ENCODE results near the gene DEAF1.

The DEAF1 gene

DNA sequence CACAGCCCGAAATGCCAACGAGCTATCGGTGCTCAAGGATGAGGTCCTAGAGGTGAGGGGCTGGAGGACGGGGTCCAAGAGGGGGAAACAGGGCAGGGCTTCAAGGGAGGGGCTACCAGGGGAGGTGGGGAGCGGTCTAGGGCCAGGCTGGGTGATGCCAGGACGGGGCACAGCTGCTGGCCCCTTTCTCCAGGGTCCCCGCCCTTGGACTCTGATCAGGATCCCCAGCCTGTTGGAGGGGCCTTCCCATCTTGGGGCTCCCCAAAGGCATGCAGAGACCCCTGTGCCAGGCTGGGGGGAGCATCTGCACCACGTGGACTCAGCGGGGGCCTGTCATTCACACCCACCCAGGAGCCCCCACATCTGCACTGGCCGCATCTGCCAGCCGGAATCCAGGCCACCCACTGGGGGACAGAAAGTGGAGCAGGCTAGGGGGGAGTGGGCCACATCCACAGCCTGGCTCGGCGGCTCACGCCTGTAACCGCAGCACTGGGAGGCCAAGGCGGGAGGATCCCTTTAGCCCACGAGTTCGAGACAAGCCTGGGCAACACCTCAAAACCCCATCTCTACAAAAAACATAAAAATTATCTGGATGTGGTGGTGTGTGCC is 29.9 kb upstream of the DEAF1 start:
- H3K27ac Mint-ChIP-seq = peak overlapping the region; percentile 61
- H3K9me3 Mint-ChIP-seq = no peaks in the 10 kb centered on the region
- DNase-seq (ENCODE audit: low spot score in 2 of 2) (no peak), ATAC-seq (no peak)
- peak overlapping the region; percentile 73 for H3K4me3 Mint-ChIP-seq
- H3K4me1 Mint-ChIP-seq = peaks cover 27% of the 10 kb centered on the region
- H3K36me3 Mint-ChIP-seq = peaks cover 5% of the 10 kb centered on the region

DNA sequence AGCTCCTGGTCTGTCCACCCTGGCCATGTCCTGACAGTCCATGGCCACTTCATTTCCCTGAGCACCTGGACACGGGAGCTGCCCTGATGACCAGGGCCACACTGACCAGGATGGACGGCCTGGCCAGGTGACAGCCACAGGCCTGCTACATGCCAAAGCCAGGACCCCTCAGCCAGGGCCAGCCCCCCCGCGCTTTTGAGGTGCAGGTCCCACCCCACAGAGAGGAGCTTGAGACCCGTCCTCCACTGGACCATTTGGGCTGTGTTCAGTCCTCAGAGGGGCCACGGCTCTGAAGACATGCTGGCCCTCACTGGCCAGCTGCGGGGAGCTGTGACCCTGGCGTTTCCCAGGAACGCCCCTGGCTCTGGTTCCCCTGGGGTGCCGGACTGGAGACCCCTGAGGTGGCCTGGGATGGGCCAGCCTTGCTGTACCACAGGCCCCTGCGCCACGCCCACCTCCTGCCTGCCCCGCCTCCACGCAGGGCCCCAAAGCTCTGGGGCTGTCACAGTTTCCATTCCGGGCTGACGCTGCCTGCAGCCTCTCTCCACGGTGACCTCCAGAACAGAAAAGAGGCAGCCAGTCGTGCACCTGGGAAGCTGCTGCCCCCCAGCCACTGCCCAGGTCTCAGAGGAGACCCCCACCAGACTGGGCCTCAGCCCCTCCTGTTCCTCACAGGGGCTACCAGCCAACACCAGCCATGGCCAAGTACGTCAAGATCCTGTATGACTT is 29.2 kb upstream of the DEAF1 start:
- Mint-ChIP-seq H3K4me3 (peak overlapping the region; percentile 73), H3K36me3 (peaks cover 5% of the 10 kb centered on the region)

DNA sequence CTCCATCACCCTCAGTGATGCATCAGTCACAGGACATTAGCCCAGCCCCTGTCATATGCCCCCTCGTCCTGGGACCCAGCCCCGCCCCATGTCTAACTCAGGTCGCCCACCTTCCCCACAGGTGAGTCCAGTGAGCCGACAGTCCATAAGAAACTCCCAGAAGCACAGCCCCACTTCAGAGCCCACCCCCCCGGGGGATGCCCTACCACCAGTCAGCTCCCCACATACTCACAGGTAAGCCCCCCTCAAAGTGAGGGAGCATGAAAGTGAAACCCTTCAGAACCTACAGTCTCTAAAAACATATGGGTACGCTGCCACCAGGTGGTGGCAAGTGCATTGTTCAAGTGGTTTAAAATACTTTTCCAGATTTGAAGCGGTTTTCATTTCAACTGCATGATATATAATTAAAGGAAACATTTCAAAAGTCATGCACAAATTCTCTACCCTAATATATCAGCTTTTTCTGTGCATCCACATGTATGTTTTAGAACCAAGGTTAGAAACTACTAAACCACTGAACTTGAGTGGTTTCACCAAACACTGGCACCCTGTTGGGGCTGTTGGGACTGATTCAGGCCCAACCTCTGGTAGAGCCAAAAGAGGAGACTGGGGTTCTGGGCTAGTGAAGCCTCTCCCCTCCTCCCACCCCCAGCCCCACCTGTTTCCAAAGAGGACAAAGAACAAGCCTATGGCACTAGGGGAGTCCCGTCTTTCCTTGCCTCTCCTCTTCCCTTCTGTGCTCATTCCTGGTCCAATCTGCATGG is 28.3 kb upstream of the DEAF1 start:
- ATAC-seq (peak; percentile 22), DNase-seq (ENCODE audit: low spot score in 2 of 2) (peak in 1 of 2 donors; percentile 62)
- Mint-ChIP-seq H3K4me1 (peaks cover 27% of the 10 kb centered on the region), H3K9me3 (no peaks in the 10 kb centered on the region), H3K4me3 (peak overlapping the region; percentile 68), H3K27ac (peak overlapping the region; percentile 53), H3K36me3 (peaks cover 5% of the 10 kb centered on the region)

More for the DNA sequence above, 29.2 kb upstream of the DEAF1 start:
- Mint-ChIP-seq H3K9me3 (no peaks in the 10 kb centered on the region), H3K4me1 (peaks cover 27% of the 10 kb centered on the region), H3K27ac (no peak overlapping the region)
- ATAC-seq (no peak), DNase-seq (ENCODE audit: low spot score in 2 of 2) (no peak)

DNA sequence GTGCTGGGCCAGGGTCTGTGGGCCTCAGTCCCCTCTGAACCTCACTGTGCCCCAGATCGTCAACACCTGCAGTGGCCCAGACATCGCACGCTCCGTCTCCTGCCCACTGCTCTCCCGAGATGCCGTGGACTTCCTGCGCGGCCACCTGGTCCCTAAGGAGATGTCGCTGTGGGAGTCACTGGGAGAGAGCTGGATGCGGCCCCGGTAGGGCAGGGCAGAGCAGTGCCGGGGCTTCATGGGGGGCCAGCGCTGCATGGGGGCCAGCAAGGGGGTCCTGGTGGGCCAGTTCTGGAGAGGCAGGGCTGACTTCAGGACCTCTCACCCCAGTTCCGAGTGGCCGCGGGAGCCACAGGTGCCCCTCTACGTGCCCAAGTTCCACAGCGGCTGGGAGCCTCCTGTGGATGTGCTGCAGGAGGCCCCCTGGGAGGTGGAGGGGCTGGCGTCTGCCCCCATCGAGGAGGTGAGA is 27.4 kb upstream of the DEAF1 start:
- no peaks in the 10 kb centered on the region for H3K9me3 Mint-ChIP-seq
- H3K36me3 Mint-ChIP-seq = peaks cover 5% of the 10 kb centered on the region
- no peak for ATAC-seq
- no peak overlapping the region for H3K27ac Mint-ChIP-seq
- DNase-seq (ENCODE audit: low spot score in 2 of 2) = no peak
- peaks cover 27% of the 10 kb centered on the region for H3K4me1 Mint-ChIP-seq
- H3K4me3 Mint-ChIP-seq = peak overlapping the region; percentile 61

DNA sequence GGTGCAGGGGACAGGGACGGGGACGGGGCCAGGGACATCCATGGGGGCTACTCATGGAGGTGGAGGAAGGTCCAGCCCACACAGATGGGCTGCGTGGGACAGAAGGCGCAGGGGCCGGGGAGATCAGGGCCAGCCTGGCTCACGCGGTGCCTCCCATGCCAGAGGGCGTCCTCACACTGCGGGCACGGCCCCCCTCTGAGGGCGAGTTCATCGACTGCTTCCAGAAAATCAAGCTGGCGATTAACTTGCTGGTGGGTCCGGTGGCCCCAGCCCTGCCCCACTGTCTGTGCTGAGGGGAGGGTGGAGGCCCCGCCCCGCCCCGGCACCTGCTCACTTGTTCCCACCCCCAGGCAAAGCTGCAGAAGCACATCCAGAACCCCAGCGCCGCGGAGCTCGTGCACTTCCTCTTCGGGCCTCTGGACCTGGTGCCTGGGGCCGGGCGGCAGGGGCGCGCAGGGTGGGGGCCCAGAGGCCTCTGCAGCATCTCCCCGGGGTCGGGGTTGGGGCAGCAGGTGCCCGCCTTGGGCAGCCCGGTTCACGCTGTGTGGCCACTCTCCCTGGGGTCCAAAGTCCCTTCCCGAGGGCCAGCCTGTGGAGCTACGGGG is 26.8 kb upstream of the DEAF1 start:
- H3K36me3 Mint-ChIP-seq = peaks cover 5% of the 10 kb centered on the region
- peak overlapping the region; percentile 61 for H3K4me3 Mint-ChIP-seq
- H3K9me3 Mint-ChIP-seq = no peaks in the 10 kb centered on the region
- peaks cover 22% of the 10 kb centered on the region for H3K4me1 Mint-ChIP-seq
- ATAC-seq (peak; percentile 38), DNase-seq (ENCODE audit: low spot score in 2 of 2) (peak in 1 of 2 donors; percentile 65)
- no peak overlapping the region for H3K27ac Mint-ChIP-seq

DNA sequence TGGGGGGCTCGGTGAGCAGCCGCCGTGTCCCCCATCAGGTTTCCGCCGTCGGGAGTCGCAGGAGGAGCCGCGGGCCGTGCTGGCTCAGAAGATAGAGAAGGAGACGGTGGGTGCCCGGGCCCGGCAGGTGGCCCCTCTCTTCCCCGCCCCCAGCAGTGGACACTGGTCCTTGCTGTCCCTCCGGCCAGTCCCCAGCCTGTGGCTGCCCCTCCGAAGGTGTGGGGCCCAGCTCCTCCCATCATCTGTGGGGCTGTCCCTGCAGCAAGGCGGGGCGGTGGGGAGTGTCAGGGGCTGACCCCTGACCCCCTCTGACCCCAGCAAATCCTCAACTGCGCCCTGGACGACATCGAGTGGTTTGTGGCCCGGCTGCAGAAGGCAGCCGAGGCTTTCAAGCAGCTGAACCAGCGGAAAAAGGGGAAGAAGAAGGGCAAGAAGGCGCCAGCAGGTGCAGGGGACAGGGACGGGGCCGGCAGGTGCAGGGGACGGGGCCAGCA is 26.3 kb upstream of the DEAF1 start:
- H3K27ac Mint-ChIP-seq = no peak overlapping the region
- H3K36me3 Mint-ChIP-seq = peaks cover 5% of the 10 kb centered on the region
- DNase-seq (ENCODE audit: low spot score in 2 of 2) (no peak), ATAC-seq (no peak)
- no peaks in the 10 kb centered on the region for H3K9me3 Mint-ChIP-seq
- H3K4me3 Mint-ChIP-seq = peak overlapping the region; percentile 61
- H3K4me1 Mint-ChIP-seq = peaks cover 18% of the 10 kb centered on the region

DNA sequence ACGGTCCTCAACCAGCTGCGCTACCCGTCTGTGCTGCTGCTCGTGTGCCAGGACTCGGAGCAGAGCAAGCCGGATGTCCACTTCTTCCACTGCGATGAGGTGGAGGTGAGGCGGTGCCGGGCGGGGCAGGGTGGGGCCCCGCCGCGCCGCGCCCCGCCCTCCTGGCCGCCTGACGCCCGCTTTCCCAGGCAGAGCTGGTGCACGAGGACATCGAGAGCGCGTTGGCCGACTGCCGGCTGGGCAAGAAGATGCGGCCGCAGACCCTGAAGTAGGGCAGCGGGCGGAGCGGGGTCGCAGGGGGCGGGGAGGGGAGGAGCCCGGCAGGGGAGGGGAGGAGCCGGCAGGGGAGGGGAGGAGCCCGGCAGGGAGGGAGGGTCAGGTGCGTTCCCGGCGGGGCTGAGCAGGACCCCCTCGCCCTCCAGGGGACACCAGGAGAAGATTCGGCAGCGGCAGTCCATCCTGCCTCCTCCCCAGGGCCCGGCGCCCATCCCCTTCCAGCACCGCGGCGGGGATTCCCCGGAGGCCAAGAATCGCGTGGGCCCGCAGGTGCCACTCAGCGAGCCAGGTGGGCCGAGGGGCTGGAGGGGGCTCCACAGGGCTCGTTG is 25.7 kb upstream of the DEAF1 start:
- H3K4me3 Mint-ChIP-seq = peak overlapping the region; percentile 61
- no peaks in the 10 kb centered on the region for H3K9me3 Mint-ChIP-seq
- peaks cover 18% of the 10 kb centered on the region for H3K4me1 Mint-ChIP-seq
- no peak overlapping the region for H3K27ac Mint-ChIP-seq
- peaks cover 5% of the 10 kb centered on the region for H3K36me3 Mint-ChIP-seq
- peak; percentile 79 for ATAC-seq
- peak; percentile 67 to 71 for DNase-seq (ENCODE audit: low spot score in 2 of 2)

DNA sequence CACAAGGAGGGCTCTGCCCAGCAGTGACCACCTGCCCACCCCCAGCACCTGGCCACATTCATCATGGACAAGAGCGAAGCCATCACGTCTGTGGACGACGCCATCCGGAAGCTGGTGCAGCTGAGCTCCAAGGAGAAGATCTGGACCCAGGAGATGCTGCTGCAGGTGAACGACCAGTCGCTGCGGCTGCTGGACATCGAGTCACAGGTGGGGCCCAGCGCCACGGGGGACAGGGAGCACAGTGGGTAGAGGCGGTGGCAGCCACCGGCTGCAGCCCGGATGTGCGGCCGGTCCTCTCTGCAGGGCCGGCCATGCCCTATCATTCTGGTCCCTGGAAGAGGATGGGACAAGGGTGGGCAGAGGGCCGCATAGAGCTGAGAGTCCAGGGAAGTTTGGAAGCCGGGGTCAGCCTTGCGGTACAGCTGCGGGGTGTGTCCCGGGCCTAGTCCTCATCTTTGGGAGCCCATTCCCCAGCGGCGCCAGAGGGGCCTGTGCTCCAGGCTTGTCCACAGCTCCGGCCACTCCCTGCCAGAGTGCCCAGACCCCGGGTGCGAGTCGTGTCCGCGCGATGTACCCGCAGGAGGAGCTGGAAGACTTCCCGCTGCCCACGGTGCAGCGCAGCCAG is 25.1 kb upstream of the DEAF1 start:
- no peak for DNase-seq (ENCODE audit: low spot score in 2 of 2)
- Mint-ChIP-seq H3K27ac (no peak overlapping the region), H3K9me3 (no peaks in the 10 kb centered on the region), H3K36me3 (peaks cover 5% of the 10 kb centered on the region), H3K4me3 (peak overlapping the region; percentile 61), H3K4me1 (peaks cover 18% of the 10 kb centered on the region)
- ATAC-seq = no peak

DNA sequence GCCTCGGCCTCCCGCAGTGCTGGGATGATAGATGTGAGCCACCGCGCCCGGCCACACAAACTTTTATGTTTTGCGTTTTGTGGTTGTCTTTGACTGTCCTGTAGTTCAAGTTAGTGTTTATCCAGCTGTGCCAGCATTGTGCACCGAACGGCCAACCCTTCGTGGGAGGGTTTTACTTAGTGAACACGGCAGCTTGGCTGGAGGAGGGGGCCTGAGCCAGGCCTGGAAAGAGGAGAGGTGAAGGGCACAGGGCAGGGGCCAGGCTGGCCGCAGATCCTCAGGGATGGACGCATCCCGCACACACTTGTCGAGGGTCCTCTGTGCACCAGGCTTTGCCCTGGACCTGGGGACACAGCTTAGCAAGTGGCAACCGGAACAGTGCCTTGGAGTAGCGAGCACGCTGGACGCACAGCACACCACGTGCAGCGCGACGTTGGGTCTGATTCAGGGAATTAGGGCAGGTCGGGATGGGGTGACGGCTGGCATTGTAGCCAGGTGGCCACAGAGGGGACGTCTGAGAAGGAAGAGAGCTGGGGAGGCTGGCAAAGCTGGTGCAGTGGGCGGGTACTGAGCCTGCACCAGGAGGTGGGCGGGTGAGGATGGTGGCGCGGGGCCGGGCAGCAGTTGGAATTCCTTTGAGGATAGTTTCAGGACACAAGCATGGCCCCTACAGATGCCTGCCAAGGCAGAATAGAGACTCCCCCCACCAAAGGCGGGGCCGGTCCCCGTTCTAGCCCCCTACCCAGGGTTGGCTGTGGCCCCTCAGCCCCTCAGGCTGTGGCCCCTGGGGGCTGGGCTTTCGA is 24.4 kb upstream of the DEAF1 start:
- no peak for ATAC-seq
- peaks cover 5% of the 10 kb centered on the region for H3K36me3 Mint-ChIP-seq
- DNase-seq (ENCODE audit: low spot score in 2 of 2) = no peak
- no peak overlapping the region for H3K27ac Mint-ChIP-seq
- no peaks in the 10 kb centered on the region for H3K9me3 Mint-ChIP-seq
- H3K4me1 Mint-ChIP-seq = peaks cover 14% of the 10 kb centered on the region
- peak overlapping the region; percentile 61 for H3K4me3 Mint-ChIP-seq

DNA sequence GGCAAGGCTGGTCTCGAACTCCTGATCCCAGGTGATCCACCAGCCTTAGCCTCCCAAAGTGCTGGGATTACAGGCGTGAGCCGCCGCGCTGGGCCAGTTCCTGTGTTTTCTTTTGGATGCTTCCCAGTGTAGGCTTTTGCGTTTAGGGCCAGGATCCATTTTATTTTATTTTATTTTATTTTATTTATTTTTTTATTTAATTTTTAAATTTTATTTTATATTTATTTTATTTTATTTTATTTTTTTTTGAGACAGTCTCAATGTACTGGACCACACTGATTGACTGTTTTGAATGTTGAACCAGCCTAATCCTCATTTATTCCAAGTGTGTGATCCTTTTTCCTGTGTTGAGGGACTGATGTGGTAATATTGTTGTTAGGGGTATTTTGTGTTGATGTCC is 19.4 kb upstream of the DEAF1 start:
- no peak for ATAC-seq
- no peak for DNase-seq (ENCODE audit: low spot score in 2 of 2)
- Mint-ChIP-seq H3K36me3 (no peaks in the 10 kb centered on the region), H3K4me3 (no peak overlapping the region), H3K9me3 (no peaks in the 10 kb centered on the region), H3K27ac (no peak overlapping the region), H3K4me1 (peaks cover 14% of the 10 kb centered on the region)

DNA sequence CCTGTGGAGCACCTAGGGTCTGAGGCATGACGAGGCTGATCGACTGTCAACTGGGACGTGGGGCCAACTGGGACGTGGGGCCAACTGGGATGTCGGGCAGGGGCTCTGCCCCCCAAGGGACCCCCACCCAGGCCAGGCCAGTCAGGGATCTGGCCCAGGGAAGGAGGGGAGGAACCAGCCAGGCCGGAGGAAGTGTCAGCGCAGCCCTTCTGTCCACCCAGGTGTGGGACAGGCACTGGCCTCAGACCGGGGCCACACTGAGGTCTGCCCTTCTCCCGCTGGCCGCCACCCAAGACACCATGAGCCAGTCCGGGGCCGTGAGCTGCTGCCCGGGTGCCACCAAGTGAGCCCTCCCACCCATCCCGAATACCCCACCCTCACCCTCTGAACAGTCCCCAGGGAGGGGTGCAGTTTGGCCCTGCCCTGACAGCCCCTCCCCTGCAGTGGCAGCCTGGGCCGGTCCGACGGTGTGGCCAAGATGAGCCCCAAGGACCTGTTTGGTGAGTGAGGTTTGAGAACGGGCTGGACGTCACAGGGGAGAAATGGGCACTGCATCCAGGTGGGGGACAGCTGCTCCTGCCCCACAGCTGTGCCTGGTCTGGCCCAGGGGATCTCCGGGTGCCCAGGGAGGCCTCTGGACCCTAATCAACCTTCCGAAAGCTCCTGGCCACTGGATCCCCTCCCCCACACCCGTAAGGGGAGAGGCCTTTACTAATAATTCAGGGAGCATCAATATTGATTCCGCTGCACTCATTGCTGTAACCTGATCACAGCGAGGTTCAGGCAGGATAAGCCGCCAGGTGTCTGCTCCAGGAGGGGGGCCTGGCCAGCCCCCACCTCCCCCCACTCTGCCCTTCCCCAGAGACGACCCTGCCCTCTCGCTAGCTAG is 14.3 kb upstream of the DEAF1 start:
- Mint-ChIP-seq H3K36me3 (no peaks in the 10 kb centered on the region), H3K4me1 (peaks cover 18% of the 10 kb centered on the region), H3K27ac (no peak overlapping the region), H3K9me3 (no peaks in the 10 kb centered on the region), H3K4me3 (no peak overlapping the region)
- DNase-seq (ENCODE audit: low spot score in 2 of 2) (no peak), ATAC-seq (no peak)

DNA sequence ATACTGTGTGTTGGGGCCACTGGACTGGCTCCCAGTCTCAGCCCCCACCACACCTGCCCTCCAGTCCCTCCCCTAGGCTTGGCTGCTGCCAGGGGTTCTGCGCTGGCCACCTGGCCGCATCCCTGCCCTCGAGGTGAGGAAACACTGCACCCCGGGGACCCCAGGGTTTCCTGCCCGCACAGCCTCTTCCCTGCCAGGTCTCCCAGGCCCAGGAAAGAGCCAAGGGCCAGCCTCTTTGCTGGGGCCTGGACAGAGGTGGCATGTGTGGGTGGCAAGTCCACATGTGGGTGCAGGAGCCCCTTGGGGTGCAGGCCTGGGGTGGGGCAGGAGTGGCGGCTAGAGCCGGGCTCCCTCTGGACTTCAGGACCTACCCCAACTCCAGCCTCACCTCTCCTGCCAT is 13.5 kb upstream of the DEAF1 start:
- no peak overlapping the region for H3K4me3 Mint-ChIP-seq
- no peak for ATAC-seq
- H3K4me1 Mint-ChIP-seq = peaks cover 18% of the 10 kb centered on the region
- H3K27ac Mint-ChIP-seq = no peak overlapping the region
- DNase-seq (ENCODE audit: low spot score in 2 of 2) = no peak
- H3K36me3 Mint-ChIP-seq = no peaks in the 10 kb centered on the region
- no peaks in the 10 kb centered on the region for H3K9me3 Mint-ChIP-seq

DNA sequence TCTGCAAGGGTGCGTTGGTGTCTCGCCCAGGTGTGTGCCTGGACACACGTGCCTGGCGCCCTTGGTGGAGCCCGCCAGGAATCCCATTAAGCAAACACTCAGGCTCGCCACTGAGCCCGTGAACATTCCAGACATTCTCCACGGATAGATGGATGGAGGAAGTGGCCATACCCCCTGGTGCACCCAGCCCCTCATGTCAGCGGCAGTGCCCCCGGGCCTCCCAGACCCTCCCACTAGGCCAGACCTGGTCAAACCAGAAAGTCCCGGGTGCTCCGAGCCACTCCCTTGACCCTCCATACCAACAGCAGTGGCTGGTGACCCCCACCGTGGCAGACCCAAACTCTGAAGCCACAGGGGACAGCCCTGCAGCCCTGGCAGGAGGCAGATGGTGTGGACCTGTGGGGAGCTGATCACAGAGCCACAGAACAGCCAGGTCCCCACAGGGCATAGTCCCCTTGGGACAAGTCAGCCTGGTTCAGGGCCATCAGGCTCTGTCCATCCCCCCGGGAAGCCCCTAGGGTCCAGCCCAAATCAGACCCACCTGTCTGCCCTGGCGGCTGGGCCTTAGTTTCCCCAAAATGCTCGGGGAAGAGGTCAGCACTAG is 12.9 kb upstream of the DEAF1 start:
- ATAC-seq (peak; percentile 6), DNase-seq (ENCODE audit: low spot score in 2 of 2) (no peak)
- Mint-ChIP-seq H3K27ac (no peak overlapping the region), H3K4me1 (peaks cover 18% of the 10 kb centered on the region), H3K4me3 (no peak overlapping the region), H3K9me3 (no peaks in the 10 kb centered on the region), H3K36me3 (no peaks in the 10 kb centered on the region)

All from stimulated activated effector memory CD8-positive, alpha-beta T cell treated with anti-CD3 and anti-CD28 coated beads, Interleukin-12 subunit alpha, Interleukin-12 subunit beta, amount 100 ng/mL, for 72 hours (primary cell).